Lower lobe of right lung (tissue), 2 donors: ENCODE measurements around the gene ELMO2. TPM values are rescaled to one million over a fixed set of nuclear protein-coding genes. Genes with fewer than 3 reads are reported as not detected.
"Not testable (repeated sequence)": the region's sequence is repeated elsewhere in the genome, so short reads cannot be mapped to it uniquely, and the experiment has no call there.

Experiments
- ATAC-seq, 2 donors: fragments of 200-7000 bp; cut with Tn5 transposase; one replicate each; pipeline ENCODE4 v1.9.1; 2020 to 2022; ENCODE audit warnings: mild to moderate bottlenecking in 2 of 2, moderate library complexity in 2 of 2
- DNase-seq: peaks from one replicate; pipeline ENCODE4 v3.0.0-alpha.2; 2020
- H3K27ac ChIP-seq: fragments of 200-600 bp; one replicate; pipeline ENCODE4 v1.8.0; 2022
- H3K27me3 ChIP-seq: fragments of 200-600 bp; one replicate; pipeline ENCODE4 v1.8.0; 2022; ENCODE audit warnings: low read depth
- H3K36me3 ChIP-seq: fragments of 200-600 bp; one replicate; pipeline ENCODE4 v1.8.0; 2022; ENCODE audit warnings: mild to moderate bottlenecking
- H3K4me1 ChIP-seq: fragments of 200-600 bp; one replicate; pipeline ENCODE4 v1.8.0; 2022
- H3K4me3 ChIP-seq: fragments of 200-600 bp; one replicate; pipeline ENCODE4 v1.8.0; 2022; ENCODE audit warnings: mild to moderate bottlenecking
- H3K9me3 ChIP-seq: fragments of 200-600 bp; one replicate; pipeline ENCODE4 v1.8.0; 2022
- CTCF ChIP-seq: fragments of 200-600 bp; IDR thresholded peaks from one replicate; pipeline ENCODE4 v1.8.0; 2022; ENCODE audit warnings: antibody characterized with exemption, mild to moderate bottlenecking
- intact Hi-C: fragments of 100-400 bp; cut with DNase I; formaldehyde crosslinking; loops from one replicate; pipeline ENCODE4 v1.11.0; 2022
- total RNA-seq: library from RNA; stranded (reverse); fragmentation: NEBNext Ultra II Directional; extraction: Animal tissue kit (Norgen Biotek cat#: 25700); gene quantifications from one replicate; pipeline ENCODE4 v1.2.1, GENCODE V29; 2021
- donor health status: DM: no; HTN: yes; CAD: no; lungs with severe emphysema.

Gene ELMO2
- total RNA-seq, 1 donor from 2014 or later = 61.9 TPM

GRCh38 chr20:46388937-46389336, 17.5 kb downstream of the ELMO2 start:
- intact Hi-C loops = no loop called here
- Histone ChIP-seq H3K27ac (no peak overlapping the region), H3K36me3 (peaks cover 100% of the 10 kb centered on the region), H3K9me3 (no peaks in the 10 kb centered on the region), H3K4me1 (peaks cover 3% of the 10 kb centered on the region), H3K4me3 (no peak overlapping the region), H3K27me3 (no peaks in the 10 kb centered on the region)
- DNase-seq = no peak
- no peak for ATAC-seq
- TF ChIP-seq CTCF = no peak

- peaks cover 100% of the 10 kb centered on the region for H3K36me3 ChIP-seq
- H3K27ac ChIP-seq = no peak overlapping the region
- H3K9me3 ChIP-seq = no peaks in the 10 kb centered on the region
- no peak for ATAC-seq
- no peak for TF ChIP-seq CTCF
- no peaks in the 10 kb centered on the region for H3K27me3 ChIP-seq
- H3K4me1 ChIP-seq = no peaks in the 10 kb centered on the region
- DNase-seq = no peak
- intact Hi-C loops = no loop called here
- no peak overlapping the region for H3K4me3 ChIP-seq
Observed at GRCh38 chr20:46388201-46388836, 18.1 kb downstream of the ELMO2 start.

GRCh38 chr20:46387054-46387453, 19.4 kb downstream of the ELMO2 start:
- intact Hi-C loops, H3K4me3 ChIP-seq, DNase-seq, ATAC-seq, H3K9me3 ChIP-seq, H3K4me1 ChIP-seq, H3K27me3 ChIP-seq, H3K27ac ChIP-seq: not testable (repeated sequence)
- peaks cover 100% of the 10 kb centered on the region for H3K36me3 ChIP-seq

GRCh38 chr20:46378412-46379009, 27.9 kb downstream of the ELMO2 start:
- Histone ChIP-seq H3K4me1 (no peaks in the 10 kb centered on the region), H3K27ac (no peak overlapping the region), H3K9me3 (no peaks in the 10 kb centered on the region), H3K27me3 (no peaks in the 10 kb centered on the region), H3K36me3 (peaks cover 98% of the 10 kb centered on the region), H3K4me3 (no peak overlapping the region)
- TF ChIP-seq CTCF = no peak
- intact Hi-C loops = no loop called here
- ATAC-seq = no peak
- DNase-seq = no peak

GRCh38 chr20:46377518-46377917, 28.9 kb downstream of the ELMO2 start:
- H3K36me3 ChIP-seq = peaks cover 98% of the 10 kb centered on the region
- no peaks in the 10 kb centered on the region for H3K4me1 ChIP-seq
- DNase-seq (no peak), ATAC-seq (no peak)
- H3K9me3 ChIP-seq = no peaks in the 10 kb centered on the region
- no peak for TF ChIP-seq CTCF
- intact Hi-C loops = no loop called here
- no peaks in the 10 kb centered on the region for H3K27me3 ChIP-seq
- H3K27ac ChIP-seq = no peak overlapping the region
- H3K4me3 ChIP-seq = no peak overlapping the region

- DNase-seq = no peak
- H3K9me3 ChIP-seq = no peaks in the 10 kb centered on the region
- no peak for ATAC-seq
- TF ChIP-seq CTCF = no peak
- intact Hi-C loops = no loop called here
- no peaks in the 10 kb centered on the region for H3K27me3 ChIP-seq
- peaks cover 98% of the 10 kb centered on the region for H3K36me3 ChIP-seq
- no peak overlapping the region for H3K27ac ChIP-seq
- H3K4me3 ChIP-seq = no peak overlapping the region
- H3K4me1 ChIP-seq = no peaks in the 10 kb centered on the region
Observed at GRCh38 chr20:46376196-46376785, 30.1 kb downstream of the ELMO2 start.
